ENCODE results near the gene EVA1B.

DNA sequence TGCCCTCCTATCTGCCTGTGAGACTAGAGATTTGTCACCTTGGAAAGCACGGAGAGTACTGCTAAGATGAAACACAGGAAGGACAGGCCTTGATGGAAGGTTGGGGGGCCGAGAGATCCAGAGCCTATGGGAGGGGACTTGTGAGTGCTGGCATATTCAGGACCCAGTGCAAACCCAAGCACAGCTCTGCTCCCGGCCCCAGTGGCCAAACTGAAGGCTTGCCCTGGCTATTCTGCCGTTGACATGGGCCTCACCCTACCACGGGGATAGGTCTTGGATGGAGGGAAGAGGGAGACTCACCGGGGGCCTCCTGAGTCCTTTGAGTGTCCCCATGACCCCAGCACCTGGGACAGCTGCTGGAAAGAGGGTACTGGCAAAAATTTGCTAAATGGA is 4.6 kb upstream of the EVA1B start:
- TF ChIP-seq, protein P1, sequence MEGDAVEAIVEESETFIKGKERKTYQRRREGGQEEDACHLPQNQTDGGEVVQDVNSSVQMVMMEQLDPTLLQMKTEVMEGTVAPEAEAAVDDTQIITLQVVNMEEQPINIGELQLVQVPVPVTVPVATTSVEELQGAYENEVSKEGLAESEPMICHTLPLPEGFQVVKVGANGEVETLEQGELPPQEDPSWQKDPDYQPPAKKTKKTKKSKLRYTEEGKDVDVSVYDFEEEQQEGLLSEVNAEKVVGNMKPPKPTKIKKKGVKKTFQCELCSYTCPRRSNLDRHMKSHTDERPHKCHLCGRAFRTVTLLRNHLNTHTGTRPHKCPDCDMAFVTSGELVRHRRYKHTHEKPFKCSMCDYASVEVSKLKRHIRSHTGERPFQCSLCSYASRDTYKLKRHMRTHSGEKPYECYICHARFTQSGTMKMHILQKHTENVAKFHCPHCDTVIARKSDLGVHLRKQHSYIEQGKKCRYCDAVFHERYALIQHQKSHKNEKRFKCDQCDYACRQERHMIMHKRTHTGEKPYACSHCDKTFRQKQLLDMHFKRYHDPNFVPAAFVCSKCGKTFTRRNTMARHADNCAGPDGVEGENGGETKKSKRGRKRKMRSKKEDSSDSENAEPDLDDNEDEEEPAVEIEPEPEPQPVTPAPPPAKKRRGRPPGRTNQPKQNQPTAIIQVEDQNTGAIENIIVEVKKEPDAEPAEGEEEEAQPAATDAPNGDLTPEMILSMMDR (IDR thresholded peaks at IDR 0.05) = no peak
- TF ChIP-seq EZH2 (IDR thresholded peaks at IDR 0.05) = no peak
- TF ChIP-seq EZH2phosphoT487 (IDR thresholded peaks at IDR 0.05) = no peak
